Measurements from ENCODE around the gene ZNF628. TPM values are rescaled to one million over a fixed set of nuclear protein-coding genes. Genes with fewer than 3 reads are reported as not detected.
"Not testable (repeated sequence)": the region's sequence is repeated elsewhere in the genome, so short reads cannot be mapped to it uniquely, and the experiment has no call there.

The ZNF628 gene
- total RNA-seq = 0.99 and 1.1 TPM in 2 replicates

DNA sequence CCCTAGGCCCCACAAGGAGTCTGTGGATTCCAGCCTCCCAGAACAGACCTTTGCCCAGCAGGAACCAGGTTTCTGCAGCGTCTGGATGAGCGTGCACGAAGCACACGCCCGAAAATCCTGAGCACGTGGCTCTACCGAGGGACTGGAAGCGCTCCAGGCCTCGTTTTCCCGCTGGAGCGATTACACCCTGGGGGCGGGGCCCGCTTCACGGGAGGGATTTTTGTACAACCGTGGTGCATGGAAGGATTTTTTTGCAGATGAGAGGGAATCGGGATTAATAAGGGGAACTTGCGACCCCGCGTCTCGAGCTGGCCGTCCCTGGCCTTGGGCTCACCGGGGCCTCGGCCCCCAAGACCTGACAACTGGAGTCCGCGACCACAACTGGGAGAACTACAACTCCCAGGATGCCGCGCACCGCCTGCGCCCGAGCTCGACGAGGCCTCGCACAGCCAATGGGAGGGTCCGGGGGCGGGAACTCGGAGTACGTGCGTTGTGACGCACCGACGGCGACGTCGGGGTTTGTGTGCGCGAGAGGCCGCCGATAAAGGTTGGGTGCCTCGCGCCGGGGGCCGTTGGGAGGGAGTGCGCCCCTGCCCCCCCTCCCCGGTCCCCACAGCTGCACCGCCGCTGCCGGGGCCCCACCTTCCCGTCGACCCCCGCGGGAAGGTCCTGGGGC lies at the start of gene ZNF628:
ZNF628 (plus strand) TSS at position 518 of the 676 bp plus-strand sequence. CDS start 3,294 bp downstream, outside the sequence.
- DNase-seq (ENCODE audit: low read depth, low spot score) = peak; percentile 93

DNA sequence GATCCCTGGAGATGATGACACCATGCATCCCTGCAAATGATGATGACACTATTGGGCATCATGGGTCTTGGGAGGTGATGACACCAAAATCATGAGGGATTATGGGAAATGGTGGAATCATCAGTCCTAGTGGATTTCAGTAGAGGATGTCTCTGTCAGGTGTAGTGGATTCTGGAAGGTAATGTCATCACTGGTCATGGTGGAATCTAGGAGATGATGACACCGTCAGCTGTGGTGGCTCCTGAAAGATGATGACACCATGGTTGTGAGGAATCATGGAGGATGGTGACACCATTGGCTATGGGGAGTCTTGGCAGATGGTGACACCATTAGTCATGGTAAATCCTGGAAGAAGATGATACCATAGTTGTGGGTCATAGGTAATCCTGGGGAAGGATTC lies 45.2 kb upstream of the ZNF628 start:
- no peak for DNase-seq (ENCODE audit: low read depth, low spot score)

DNA sequence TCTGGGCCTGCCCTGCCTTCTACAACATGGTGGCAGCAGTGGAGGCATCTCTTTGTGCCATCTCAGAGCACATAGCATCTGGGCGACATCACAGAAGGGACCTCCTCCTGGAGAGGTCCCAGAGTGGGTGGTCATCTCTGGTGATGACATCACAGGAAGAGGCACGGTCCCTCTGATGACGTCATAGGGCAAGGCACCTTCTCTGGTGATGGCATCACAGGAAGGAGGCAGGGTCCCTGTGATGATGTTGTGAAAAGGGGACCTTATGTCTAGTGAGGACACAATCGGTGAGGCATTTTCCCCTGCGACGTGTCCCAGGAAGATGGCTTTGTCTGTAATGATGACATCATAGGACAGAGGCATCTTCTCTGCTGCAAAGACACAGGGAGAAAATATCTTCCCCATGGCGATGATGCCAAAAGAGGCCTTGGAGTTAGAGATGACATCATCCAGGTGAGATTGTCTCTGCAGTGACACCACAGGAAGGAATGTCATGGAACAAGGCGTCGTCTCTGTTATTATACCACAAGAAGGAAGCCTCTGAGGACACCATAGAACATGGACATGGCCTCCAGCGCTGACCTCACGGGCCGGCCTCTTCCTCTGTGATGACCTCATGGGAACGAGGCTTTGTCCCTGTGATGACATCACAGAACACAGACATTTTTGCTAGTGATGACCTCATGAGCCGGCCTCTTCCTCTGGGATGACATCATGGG lies 44.0 kb upstream of the ZNF628 start:
- DNase-seq (ENCODE audit: low read depth, low spot score) = no peak

DNA sequence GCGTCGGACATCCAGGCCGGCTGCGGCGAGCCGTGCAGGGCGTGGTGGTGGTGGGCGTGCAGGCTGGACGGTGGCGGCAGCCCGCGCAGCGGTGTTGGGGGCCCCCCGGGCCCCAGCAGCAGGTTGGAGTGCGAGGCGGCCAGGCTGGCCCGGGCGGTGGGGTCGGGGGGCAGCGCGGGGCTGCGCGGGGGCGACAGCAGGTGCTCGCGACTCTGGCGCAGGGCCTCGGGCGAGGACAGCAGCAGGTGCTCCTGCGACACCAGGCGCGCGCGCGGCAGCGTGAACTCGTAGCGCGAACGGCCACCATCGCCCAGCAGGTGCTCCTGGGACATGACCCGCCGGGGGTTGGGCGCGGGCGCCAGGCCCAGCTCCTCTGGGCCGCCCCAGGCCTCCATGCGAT lies 43.1 kb upstream of the ZNF628 start:
- no peak for DNase-seq (ENCODE audit: low read depth, low spot score)

DNA sequence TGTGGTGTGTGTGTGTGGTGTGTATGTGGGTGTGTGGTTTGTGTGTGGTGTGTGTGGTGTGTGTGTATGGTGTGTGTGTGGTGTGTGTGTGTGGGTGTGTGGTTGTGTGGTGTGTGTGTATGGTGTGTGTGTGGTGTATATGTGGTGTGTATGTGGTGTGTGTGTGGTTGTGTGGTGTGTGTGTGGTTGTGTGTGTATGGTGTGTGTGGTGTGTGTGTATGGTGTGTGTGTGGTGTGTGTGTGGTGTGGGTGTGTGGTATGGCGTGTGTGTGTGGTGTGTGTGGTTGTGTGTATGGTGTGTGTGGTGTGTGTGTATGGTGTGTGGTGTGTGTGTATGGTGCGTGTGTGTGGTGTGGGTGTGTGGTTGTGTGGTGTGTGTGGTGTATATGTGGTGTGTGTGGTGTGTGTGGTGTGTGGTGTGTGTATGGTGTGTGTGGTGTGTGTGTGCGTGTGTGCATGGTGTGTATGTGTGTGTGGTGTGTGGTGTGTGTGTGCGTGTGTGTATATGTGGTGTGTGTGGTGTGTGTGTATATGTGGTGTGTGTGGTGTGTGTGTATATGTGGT lies 42.0 kb upstream of the ZNF628 start:
- no peak for DNase-seq (ENCODE audit: low read depth, low spot score)

DNA sequence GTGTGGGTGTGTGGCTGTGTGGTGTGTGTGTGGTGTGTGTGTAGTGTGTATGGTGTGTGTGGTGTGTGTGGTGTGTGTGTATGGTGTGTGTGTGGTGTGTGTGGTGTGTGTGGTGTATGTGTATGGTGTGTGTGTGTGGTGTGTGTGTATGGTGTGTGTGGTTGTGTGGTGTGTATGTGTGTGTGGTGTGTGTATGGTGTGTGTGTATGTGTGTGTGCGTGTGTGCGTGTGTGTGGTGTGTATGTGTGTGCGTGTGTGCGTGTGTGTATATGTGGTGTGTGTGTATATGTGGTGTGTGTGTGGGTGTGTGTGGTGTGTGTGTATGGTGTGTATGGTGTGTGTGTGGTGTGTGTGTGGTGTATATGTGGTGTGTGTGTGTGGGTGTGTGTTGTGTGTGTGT lies 41.4 kb upstream of the ZNF628 start:
- no peak for DNase-seq (ENCODE audit: low read depth, low spot score)

DNA sequence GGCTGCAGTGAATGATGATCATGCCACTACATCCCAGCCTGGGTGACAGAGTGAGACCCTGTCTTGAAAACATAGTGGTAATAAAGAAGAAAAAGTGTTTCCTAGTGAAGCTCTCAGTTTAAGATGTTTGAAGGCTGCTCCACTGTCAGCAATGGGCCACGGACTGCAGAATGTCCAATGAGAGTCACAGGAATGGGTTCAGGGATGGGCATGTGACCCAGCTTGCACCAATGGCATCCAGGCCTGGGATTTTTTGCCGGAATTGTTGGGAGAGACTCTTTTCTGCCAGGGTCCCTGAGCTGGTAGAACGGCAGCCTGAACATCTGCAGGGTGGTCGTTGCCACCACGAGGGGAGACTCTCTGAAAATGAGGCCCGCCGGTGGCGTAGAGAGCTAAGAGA lies 39.6 kb upstream of the ZNF628 start:
- DNase-seq (ENCODE audit: low read depth, low spot score) = no peak

DNA sequence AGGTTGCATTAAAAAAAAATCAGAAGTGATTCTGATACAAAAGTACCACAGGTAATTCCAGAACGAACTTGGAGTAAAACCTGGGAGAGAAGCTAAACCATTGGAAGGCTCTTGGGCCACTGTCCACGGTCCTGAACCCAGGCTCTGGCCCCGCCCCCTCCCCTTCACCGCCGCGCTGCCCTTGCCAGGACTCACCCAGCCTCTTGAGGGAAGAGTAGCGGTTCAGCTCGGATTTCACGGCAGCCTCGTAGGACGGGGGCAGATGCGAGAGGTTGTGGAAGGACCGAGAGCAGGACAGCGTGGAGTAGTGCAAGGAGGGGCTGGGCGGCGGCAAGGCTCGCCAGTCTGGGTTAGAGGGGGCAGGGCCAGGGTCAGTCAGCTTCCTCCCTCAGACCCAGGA lies 39.0 kb upstream of the ZNF628 start:
- DNase-seq (ENCODE audit: low read depth, low spot score) = no peak

DNA sequence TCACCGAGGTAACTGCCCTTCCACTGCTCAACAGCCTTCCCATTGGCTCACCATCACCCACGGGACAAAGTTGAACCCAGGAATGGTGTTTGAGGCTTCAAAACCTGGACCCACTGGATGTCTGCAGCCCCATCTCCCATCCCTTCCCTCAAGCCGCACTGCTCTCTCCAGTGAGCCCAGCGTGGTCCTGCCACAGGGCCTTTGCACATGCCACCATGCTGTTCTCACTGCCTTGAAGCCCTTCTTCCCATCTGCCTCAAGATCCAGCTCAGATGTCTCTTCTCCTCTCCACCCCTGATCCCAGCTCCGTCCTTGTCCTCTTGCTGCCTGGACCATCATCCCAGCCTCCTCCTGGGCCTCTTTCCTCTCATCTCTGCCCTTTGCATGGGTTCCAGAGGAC lies 37.4 kb upstream of the ZNF628 start:
- no peak for DNase-seq (ENCODE audit: low read depth, low spot score)

DNA sequence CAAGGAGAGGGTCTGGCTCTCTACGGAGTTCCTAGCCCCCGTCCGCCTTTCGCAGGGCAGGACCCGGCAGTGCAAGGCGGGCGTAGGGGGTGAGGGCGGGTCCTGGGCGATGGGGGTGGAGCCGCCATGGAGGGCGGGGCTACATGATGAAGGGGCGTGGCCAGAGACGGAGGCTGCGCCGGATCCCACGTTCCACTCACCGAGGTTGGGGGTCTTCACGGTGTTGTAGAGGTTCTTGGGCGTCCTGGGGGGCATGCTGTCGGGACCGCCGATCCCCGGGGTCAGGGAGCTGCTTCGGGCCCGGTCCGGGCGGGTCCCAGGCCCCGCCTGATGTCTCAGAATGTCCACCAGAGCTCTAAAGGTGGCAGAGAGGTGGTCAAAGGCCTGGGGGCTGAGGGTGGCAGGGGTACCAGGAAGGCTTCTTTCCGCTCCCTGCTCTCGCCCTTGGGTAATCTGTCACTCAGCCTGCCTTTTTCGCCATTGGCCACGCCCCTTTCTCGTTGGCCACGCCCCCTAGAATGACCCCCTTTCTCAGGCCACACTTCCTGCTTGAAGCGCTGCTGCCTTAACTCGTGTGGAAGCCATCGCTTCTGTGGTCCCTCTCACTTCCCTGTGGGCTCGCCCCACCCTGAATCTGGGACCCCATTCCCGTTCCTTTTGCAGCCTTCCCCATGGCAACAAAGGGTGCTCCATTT lies 35.9 kb upstream of the ZNF628 start:
- DNase-seq (ENCODE audit: low read depth, low spot score) = no peak

DNA sequence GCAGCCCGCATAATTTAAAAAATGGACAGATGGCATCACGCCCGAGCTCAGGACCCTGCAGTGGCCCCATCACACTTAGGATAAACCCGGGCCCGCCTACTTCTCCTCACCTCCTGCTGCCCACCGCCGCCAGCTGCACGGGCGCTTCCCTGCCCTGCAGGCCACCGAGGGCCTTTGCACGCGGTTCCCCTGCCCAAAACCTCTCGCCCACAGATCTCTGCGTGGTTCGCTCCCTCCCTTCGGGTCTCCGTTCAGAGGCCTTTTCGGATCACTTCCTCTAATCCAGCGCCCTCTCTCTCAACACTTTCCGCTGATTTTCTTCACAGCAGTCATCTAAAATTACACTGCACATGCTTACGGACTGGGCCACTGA lies 35.1 kb upstream of the ZNF628 start:
- no peak for DNase-seq (ENCODE audit: low read depth, low spot score)

DNA sequence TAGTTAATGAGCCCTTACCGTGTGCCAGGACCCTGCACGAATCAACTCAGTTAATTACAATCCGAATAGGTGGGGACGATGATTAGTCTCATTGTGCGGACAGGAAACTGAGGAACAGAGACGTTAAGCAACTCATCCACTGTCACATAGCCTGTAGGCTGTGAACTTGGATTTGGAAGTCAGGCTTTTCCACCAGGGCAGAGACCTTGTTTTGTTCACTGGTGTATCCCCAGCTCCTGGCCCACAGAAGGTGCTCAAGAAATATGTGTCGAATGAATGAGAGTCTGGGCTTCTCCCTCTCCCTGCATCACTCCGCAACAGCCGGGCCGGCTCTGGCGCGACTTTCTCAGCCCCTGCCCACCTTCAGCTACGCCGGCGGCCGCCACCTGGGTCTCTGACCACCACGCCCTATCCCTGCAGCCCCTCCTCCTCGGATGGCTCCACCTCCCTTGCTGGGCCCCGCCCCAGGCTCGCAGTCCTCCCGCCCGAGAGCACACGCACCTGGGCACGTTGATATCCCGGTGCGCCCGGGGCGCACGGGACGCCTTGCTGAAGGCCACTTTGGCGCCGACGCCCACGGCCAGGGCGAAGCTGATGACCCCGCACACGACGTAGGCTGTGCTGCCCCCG lies 34.6 kb upstream of the ZNF628 start:
- DNase-seq (ENCODE audit: low read depth, low spot score) = no peak

DNA sequence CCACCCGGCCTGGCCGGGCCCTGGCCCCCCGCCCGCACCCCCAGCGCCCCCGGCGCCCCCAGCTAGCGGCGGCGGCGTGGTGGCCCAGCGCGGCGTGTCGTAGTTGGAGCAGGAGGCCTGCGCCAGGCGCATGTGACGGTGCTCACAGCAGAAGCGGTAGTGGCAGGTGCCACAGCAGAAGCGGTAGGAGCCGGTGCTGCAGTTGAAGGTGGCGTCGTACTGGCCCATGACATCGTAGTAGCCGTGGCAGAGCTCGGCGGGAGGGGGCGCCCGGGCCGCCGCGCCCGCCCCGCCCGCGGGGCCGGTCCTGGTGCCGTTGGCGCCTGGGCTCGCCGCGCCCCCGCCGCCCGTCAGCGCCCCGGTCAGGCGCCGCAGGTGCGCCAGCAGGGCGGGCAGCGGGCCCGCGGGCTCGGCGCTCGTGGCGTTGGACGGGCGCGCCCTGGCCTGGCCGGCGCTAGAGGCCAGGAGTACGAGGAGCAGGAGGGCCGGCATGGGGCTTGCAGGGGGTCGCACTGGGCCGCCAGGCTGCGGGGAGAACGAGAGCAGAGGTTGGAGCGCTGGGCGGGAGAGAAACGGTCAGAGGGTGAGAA lies 34.0 kb upstream of the ZNF628 start:
- no peak for DNase-seq (ENCODE audit: low read depth, low spot score)

DNA sequence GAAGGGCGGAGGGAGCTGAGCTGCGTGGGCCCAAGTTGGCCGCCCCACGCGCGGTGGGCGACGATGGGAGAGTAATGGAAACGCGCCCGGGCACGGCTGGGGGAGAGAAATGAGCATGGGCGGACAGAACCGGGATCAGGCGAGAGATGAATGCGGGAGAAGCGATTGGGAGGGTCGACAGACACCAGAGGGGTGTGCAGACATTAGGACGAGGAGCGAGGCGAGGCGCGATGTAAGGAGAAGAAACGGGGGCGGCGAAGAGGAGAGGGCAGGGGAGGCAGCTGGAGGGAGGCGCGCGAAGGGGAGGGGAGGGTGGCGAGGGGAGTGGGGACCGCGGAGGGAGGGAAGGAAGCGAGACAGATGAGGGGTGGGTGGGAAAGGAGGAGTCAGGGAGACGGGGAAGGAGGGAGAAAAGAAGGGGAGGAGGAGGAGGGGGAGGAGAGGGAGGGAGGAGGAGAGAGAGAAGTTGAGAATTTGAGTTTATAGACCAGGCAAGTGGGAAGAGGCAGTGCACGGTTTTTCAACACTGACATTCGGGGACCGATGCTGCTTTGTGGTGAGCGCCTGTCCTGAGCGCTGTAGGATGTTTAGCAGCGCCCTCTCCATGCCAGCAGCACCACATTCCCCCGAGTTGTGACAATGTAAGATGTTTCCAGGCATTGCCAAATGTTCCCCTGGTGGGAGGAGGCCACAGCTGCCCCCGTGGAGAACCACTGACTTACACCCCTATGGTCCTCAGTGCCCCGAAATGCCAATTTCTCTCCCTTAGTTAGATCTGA lies 33.2 kb upstream of the ZNF628 start, which contains the start of gene SHISA7:
SHISA7 (minus strand) TSS at position 256 of the 779 bp plus-strand sequence. CDS start 437 bp downstream, outside the sequence.
- DNase-seq (ENCODE audit: low read depth, low spot score) = no peak

DNA sequence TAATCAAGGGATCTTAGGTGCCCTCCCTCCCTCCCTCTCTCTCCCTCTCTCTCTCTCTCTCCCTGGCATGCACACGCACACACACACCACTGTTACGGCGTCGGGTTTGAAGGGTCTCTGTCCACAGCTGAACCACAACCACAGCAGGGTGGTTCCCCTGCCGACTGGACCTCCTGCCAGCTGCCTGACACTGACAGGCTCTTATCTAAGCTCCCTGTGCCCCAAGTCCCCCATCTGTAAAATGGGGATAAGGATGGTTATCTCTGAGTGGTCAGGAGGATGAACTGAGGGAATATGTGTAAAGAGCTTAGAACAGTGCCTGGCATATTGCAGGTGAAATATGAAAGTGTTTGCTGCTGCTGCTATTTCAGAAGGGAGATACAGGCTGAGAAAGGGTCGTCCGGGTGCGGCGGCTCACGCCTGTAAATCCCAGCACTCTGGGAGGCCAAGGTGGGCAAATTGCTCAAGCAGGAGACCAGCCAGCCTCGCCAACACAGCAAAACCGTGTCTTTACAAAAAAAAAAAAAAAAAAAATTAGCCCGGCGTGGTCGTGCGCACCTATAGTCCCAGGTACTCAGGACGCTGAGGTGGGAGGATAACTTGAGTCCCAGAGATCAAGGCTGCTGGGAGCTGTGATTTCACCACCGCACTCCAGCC lies 32.5 kb upstream of the ZNF628 start:
- no peak for DNase-seq (ENCODE audit: low read depth, low spot score)

DNA sequence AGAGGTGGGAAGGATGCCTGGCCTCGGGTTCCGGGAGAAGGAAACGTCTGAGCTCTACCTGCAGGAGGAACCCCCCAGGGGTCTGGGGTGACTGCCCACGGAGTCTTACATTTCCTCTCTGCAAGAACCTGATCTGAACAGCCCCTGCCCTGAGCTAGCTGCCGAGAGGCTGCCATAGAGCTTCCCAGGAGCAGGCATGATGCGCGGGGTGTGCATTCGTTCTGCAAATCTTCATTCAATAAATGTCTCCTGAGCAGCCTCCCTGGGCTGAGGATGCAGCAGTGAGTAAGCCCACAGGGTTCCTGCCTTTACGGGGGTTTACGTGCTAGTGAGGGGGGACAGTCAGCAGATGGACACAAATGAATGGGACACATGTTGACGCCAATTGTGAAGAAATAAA lies 31.8 kb upstream of the ZNF628 start:
- no peak for DNase-seq (ENCODE audit: low read depth, low spot score)

DNA sequence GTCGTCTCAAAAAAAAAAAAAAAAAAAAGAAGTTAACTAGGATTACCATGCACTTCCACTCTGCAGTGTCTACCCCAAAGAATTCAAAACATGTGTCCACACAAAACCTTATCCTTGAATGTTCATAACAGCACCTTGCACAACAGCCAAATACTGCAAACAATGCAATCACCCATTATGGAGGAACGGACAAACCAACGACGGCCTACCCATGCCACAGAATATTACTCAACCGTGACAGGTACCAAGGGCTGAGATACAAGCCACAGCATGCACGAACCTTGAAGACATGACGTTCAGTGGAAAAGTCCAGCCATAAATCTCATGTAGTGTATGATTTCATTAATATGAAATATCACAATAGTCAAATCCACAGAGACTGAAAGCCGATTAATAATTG lies 30.4 kb upstream of the ZNF628 start:
- DNase-seq (ENCODE audit: low read depth, low spot score) = no peak

DNA sequence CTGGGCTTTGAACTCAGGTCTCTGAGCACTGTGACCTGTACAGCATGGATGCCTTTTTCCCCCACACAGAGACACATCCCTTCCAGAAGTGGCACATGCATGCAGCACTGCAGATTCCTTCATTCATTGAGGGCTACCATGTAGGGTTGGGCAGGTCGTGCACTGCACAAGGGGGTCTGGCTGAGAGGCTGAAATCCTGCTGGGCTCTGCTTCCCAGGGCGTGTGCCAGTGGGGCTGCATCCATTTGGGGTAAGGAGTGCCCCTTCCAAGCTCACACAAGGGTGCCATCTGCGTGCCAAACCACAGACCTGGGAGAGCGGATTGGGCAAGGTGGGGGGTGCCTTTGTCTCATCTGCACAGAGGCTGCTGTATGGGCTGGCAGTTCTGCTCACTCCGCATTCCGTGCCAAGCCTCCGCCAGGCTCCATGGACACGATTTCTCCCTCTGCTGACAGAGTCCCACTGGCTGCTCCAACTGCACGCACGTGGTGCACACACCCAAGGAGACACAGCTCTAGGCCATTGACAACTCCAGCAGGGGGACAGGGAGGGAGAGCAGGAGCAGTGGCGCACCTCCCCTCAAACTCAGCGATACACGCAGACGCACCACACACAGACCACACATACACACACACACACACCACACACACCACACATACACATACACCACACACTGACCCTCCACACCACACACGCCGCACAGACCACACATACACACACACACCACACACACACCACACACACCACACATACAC lies 28.8 kb upstream of the ZNF628 start:
- DNase-seq (ENCODE audit: low read depth, low spot score) = no peak

DNA sequence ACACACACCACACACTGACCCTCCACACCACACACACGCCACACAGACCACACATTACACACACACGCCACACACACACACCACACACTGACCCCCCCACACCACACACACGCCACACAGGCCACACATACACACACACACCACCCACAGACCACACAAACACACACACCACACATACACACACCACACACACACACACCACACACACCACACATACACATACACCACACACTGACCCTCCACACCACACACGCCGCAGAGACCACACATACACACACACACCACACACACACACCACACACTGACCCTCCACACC lies 28.3 kb upstream of the ZNF628 start:
- not testable (repeated sequence) for DNase-seq (ENCODE audit: low read depth, low spot score)
